SK-N-SH treated with all-trans-retinoic acid at 6 μM for 48 hours (cell line): ENCODE measurements around the gene SLC2A1.

Source experiments
- ATAC-seq: fragments of 200-7000 bp; cut with Tn5 transposase; 3 replicates; pipeline ENCODE4 v1.9.1; 2020; ENCODE audit warnings: mild to moderate bottlenecking, moderate library complexity
- BACH2 ChIP-seq: fragments of 250-450 bp; sonication (Bioruptor Pico); IDR thresholded peaks from 2 replicates; pipeline ENCODE4 v1.9.0; 2021; ENCODE audit warnings: mild to moderate bottlenecking, borderline replicate concordance
- CREB5 ChIP-seq: fragments of 250-450 bp; sonication (Bioruptor Pico); IDR thresholded peaks from 2 replicates; pipeline ENCODE4 v1.5.1; 2020; ENCODE audit warnings: low read depth, mild to moderate bottlenecking, moderate library complexity
- CSDC2 ChIP-seq: fragments of 250-450 bp; sonication (Bioruptor Pico); IDR thresholded peaks from 2 replicates; pipeline ENCODE4 v1.5.0; 2020; ENCODE audit warnings: mild to moderate bottlenecking, moderate library complexity
- CSRNP3 ChIP-seq: fragments of 250-450 bp; sonication (Bioruptor Pico); IDR thresholded peaks from 2 replicates; pipeline ENCODE4 v1.5.1; 2021; ENCODE audit warnings: mild to moderate bottlenecking, moderate library complexity
- ISL1 ChIP-seq: fragments of 250-450 bp; sonication (Bioruptor Pico); IDR thresholded peaks from 2 replicates; pipeline ENCODE4 v2.1.2; 2022; ENCODE audit warnings: mild to moderate bottlenecking, moderate library complexity
- PATZ1 ChIP-seq: fragments of 250-450 bp; sonication (Bioruptor Pico); IDR thresholded peaks from 2 replicates; pipeline ENCODE4 v1.8.0; 2020; ENCODE audit warnings: mild to moderate bottlenecking, moderate library complexity, borderline replicate concordance
- POU6F1 ChIP-seq: fragments of 250-450 bp; sonication (Bioruptor Pico); IDR thresholded peaks from 2 replicates; pipeline ENCODE4 v1.8.0; 2021; ENCODE audit warnings: low read depth, mild to moderate bottlenecking, moderate library complexity, borderline replicate concordance
- PPARA ChIP-seq: fragments of 250-450 bp; sonication (Bioruptor Pico); IDR thresholded peaks from 2 replicates; pipeline ENCODE4 v1.5.0; 2020; ENCODE audit warnings: mild to moderate bottlenecking, borderline replicate concordance
- RARB ChIP-seq: fragments of 250-450 bp; sonication (Bioruptor Pico); IDR thresholded peaks from 2 replicates; pipeline ENCODE4 v1.8.0; 2021; ENCODE audit warnings: mild to moderate bottlenecking, moderate library complexity
- SNAI2 ChIP-seq: fragments of 250-450 bp; sonication (Bioruptor Pico); IDR thresholded peaks from 2 replicates; pipeline ENCODE4 v1.5.0; 2020; ENCODE audit warnings: mild to moderate bottlenecking, moderate library complexity
- TCF4 ChIP-seq: fragments of 250-450 bp; sonication (Bioruptor Pico); IDR thresholded peaks from 2 replicates; pipeline ENCODE4 v1.8.0; 2021; ENCODE audit warnings: mild to moderate bottlenecking, moderate library complexity, borderline replicate concordance
- TOX ChIP-seq: fragments of 250-450 bp; sonication (Bioruptor Pico); IDR thresholded peaks from 2 replicates; pipeline ENCODE4 v1.8.0; 2021; ENCODE audit warnings: mild to moderate bottlenecking, moderate library complexity, borderline replicate concordance
- TSHZ2 ChIP-seq: fragments of 250-450 bp; sonication (Bioruptor Pico); IDR thresholded peaks from 2 replicates; pipeline ENCODE4 v1.5.0; 2020; ENCODE audit warnings: mild to moderate bottlenecking, moderate library complexity
- ZC3H10 ChIP-seq: fragments of 250-450 bp; sonication (Bioruptor Pico); IDR thresholded peaks from 2 replicates; pipeline ENCODE4 v1.5.1; 2021; ENCODE audit warnings: mild to moderate bottlenecking, moderate library complexity
- ZNF565 ChIP-seq: fragments of 450-650 bp; formaldehyde crosslinking; conservative IDR thresholded peaks from 2 replicates; pipeline ENCODE4 v1.5.0; 2020; ENCODE audit warnings: low read depth, mild to moderate bottlenecking, moderate library complexity

The SLC2A1 gene

GRCh38 chr1:42966688-42967612 is 8.3 kb upstream of the SLC2A1 start (continued):
- TF ChIP-seq CSRNP3 (CRISPR knock-in tag) (no peak), RARB (CRISPR knock-in tag) (no peak), TOX (CRISPR knock-in tag) (no peak), TSHZ2 (CRISPR knock-in tag) (no peak)

GRCh38 chr1:42965378-42965777 is 6.7 kb upstream of the SLC2A1 start:
- TF ChIP-seq CSDC2 (CRISPR knock-in tag) (no peak), POU6F1 (no peak), TCF4 (CRISPR knock-in tag) (no peak)
- no peak for ATAC-seq

GRCh38 chr1:42964044-42964812 is 5.6 kb upstream of the SLC2A1 start:
- ATAC-seq, result no peak

More at GRCh38 chr1:42964044-42964812, 5.6 kb upstream of the SLC2A1 start:
- TF ChIP-seq CSRNP3 (CRISPR knock-in tag), result no peak
- TF ChIP-seq CREB5 (CRISPR knock-in tag), result no peak
- no peak for TF ChIP-seq PPARA (CRISPR knock-in tag)
- no peak for TF ChIP-seq PATZ1 (CRISPR knock-in tag)
- no peak for TF ChIP-seq TCF4 (CRISPR knock-in tag)
- no peak for TF ChIP-seq RARB (CRISPR knock-in tag)
- no peak for TF ChIP-seq BACH2
- no peak for TF ChIP-seq SNAI2 (CRISPR knock-in tag)
- TF ChIP-seq ISL1 (CRISPR knock-in tag), result no peak
- TF ChIP-seq TOX (CRISPR knock-in tag), result no peak
- no peak for TF ChIP-seq POU6F1
- TF ChIP-seq ZC3H10 (CRISPR knock-in tag), result no peak
- TF ChIP-seq ZNF565 (CRISPR knock-in tag), result no peak
